HG03457 (cell line): Measurements from ENCODE around the gene KRT6C.

Experiments used
- ATAC-seq: cut with Tn5 transposase; IDR thresholded peaks from one replicate; pipeline ENCODE4 v1.9.1; 2021; ENCODE audit warnings: moderate number of reproducible peaks; ENCODE audit not compliant: unreplicated experiment

Gene KRT6C

DNA sequence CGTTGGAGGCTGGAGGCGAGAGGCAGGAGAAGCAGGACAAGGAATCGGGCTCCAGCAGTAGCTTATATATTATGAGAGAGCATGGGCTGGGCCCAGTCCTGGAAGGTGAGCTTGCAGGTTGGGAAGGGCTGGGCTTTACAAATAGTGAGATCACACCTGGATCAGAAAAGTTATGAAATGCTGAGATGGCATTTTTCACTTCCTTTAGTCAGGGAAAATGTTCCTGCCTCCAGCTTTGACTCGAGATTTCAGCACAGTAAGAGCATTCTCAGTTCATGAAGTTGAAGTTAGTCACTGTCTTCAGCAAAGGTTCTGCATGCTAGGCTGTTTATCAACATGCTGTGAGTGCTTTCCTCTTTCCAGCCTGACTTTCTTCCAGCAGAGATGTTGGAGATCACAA lies at the start of gene KRT6C:
Gene KRT6C (minus strand): TSS at position 38 of the 400 bp plus-strand sequence. CDS start 68 bp downstream, outside the sequence.
- no peak for ATAC-seq

DNA sequence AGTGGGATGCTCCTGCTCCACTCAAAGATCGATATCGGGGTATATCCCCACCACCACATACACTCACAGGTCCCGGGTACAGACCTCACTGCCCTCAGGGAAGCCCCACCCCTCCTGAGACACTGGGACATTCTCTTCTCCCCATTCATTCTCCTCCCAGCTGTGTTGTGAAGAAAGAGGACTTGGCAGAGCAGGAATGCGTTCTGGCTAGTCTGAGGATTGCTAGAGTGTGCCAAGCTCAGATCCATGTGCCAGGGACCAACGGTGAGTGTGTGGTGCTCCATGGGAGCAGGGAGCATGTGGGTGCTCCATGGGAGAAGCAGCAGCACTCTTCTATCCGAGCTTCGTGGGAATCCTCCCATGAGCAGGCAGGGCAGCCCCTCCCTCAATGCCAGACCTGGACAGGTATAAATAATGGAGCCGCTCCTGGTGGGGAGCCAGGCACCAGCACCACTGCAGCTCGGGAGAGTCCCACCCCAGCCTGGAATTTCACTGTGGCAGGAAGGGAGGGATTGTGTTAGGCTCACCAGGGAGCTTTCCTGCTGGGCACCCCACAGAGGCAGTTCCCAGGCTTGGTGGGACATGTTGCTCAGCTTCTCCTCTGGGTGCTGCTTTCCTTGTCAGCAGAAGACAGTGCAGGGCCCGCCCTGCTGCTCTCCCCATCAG lies 48.9 kb upstream of the KRT6C start:
- no peak for ATAC-seq

DNA sequence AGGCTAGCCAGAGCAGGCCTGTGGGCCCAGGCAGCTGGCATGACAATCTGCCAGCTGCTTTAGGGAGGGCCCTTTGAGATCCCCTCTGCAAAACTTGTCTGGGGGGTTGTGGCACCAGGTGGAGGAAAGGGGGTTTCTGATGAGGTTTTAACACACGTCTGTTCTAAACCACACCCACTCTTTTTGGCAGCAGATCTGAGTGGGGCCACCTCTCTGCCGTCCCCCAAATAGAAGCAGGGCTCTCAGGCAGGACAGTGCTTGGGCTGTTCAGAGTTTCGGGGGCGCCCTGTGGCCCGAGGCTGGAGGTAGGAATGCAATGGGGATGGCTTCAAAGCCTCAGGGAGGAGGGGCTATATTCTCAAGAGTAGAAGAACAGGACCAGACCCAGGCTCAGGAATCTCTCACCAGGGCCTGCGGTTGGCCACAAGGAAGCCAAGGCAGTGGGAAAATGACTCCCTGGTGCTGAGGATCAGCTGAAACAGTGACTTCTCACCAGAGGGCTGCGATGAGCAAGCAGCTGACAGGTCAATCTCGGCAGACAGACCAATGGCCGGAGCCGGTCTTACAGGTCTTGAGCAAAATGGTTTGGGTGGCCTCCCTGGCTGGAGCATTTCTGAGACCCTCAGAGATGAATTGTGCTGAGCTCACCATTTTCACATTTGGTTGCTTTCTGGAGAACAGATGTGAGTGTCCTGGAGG lies 48.1 kb upstream of the KRT6C start:
- no peak for ATAC-seq

DNA sequence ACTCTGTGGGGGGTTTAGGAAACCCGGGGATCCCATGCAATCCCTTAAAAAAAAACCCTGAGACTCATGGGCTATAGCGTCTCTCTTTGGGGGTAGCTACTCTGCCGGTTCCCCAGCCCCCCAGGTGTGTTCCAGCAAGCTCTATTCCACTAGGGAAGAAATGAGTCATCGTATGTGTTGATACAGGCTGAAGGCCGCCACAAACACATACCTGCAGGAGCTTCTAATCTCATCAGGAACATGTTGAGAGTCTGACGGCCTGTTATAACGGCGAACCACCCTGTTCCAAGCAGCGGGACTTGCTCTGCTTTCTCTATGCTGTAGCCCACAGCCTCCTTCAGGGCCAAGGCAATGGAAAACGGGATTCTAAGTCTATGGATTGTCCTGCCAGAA lies 47.6 kb upstream of the KRT6C start:
- ATAC-seq = no peak

DNA sequence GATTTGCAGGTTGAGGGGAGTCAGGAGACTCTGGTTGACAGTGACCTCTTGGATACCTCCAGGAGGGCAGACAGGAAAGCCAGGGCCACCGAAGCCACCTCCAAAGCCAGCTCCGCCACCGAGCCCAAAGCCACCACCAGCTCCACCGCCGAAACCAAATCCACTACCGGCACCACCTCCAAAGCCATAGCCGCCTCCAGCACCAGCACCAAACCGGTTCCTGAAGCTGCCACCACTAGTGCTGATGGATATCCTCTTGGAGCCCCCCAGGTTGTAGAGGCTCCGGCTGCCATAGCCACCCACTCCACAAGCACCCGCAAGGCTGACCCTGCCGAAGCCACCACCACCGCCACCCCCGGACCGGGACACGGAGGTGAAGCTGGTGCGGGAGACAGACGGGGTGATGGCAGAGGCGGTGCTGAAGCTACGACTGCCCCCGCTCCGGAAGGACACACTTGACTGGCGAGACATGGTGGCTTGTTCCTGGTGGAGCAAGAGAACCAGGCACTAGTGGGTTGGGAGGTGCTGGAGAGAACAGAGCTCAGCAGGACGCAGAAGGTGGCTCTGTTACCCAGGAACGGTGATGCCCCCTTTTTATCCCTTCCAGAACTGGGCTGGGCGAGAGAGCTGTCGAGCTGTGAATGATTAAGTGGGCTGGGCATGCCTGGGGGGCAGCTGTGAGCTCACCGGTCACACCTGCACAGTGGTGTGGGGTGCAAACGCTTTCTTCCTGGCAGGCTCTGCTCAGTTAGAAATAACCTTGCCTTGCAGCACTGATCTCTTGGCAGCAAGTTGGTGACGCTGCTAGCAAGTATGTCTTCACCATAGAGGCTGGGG lies 46.4 kb upstream of the KRT6C start, which contains the start of gene KRT5:
Gene KRT5 (minus strand): TSS at position 569 of the 837 bp plus-strand sequence. CDS start 98 bp downstream, at position 471.
- ATAC-seq = no peak

DNA sequence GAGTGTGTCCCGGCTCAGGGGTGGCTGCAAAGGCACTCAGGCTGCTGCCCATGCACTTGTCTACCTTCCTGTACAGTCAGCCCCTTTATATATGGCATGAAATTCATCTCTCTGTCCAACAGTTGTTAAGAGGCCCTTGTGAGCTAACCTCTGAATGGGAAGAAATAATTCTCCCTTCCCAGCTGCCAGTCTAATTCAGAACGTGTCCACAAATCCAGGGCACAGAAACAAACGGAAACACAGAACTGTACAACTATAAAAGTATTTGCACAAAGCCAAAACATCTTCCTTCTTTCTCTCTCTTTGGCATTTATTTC lies 45.7 kb upstream of the KRT6C start:
- no peak for ATAC-seq

DNA sequence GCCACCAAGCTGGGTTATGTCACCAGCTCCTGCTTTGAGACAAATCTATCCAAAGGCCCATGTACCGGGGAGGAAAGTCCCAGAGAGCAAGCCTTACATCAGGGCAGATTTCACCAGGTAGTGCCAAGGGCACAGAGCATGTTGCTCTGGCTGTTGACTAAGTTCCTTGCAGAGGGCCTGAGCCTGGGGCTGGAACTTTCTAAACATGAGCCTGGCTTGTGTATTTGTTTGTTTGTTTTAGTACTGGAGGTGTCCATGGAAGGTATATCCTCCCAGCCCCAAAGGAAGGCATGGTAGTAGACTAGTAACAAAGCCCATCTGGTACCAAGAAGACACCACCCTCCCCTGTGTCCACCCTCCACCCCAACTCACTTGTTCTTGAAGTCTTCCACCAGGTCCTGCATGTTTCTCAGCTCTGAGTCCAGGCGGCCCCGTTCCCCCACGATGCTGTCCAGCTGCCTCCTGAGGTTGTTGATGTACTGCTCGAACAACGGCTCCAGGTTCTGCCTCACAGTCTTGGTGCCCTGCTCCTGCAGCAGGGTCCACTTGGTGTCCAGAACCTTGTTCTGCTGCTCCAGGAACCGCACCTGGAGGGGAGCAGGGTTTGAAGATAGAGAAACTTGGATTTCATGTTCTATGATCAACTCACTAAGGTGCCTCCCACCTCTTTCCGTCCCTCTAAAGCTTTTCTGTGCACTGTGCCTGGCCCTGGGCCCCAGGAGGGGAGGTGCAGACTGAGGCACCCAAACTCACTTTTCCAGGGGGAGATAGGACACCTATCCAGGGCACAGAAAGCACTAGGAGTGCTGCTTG lies 45.2 kb upstream of the KRT6C start:
- ATAC-seq = no peak

DNA sequence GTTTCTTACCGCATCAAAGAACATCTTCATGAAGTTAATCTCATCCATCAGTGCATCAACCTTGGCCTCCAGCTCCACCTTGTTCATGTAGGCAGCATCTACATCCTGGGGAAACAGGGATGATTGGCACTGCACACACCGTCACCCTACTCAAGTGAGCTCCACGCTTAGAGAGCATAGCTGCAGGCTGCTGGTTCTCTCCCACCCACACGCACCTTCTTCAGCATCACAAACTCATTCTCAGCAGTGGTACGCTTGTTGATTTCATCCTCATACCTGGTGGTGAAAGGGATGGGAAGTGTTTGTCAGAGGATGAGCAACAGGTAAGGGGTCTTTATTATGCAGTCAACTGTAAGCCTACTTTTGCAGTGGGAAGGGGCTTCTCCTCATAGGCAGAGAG lies 44.3 kb upstream of the KRT6C start:
- no peak for ATAC-seq

DNA sequence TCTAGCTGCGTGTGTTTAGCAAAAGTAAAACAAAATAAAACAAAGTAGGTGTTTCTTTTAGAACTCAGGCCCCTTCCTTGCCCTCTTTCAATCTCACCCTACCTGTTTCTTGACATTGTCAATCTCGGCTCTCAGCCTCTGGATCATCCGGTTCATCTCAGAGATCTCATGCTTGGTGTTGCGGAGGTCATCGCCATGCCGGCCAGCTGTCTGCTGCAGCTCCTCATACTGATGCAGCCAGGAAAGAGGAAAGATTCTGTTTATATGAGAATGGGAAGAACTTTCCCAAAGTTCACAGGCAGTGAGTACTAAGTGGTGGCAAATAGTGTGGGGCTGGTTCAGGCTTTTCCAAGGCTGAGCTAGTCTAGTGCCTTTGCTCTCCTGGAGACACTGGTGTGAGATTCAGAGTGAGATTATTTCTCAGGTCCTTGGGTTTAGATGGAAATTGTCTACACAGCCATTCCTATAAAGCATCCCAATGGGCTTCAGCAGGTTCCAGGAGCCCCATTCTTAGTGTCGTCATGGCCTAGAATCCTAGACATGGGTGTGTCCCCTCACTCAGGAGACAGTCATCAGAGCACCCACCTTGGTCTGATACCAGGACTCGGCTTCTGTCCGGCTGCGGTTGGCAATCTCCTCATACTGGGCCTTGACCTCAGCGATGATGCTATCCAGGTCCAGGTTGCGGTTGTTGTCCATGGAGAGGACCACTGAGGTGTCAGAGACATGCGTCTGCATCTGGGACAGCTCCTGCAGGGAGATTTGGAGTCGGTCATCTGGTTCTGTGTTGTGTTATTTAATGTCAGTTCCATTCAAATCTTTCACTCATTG lies 43.6 kb upstream of the KRT6C start:
- no peak for ATAC-seq

DNA sequence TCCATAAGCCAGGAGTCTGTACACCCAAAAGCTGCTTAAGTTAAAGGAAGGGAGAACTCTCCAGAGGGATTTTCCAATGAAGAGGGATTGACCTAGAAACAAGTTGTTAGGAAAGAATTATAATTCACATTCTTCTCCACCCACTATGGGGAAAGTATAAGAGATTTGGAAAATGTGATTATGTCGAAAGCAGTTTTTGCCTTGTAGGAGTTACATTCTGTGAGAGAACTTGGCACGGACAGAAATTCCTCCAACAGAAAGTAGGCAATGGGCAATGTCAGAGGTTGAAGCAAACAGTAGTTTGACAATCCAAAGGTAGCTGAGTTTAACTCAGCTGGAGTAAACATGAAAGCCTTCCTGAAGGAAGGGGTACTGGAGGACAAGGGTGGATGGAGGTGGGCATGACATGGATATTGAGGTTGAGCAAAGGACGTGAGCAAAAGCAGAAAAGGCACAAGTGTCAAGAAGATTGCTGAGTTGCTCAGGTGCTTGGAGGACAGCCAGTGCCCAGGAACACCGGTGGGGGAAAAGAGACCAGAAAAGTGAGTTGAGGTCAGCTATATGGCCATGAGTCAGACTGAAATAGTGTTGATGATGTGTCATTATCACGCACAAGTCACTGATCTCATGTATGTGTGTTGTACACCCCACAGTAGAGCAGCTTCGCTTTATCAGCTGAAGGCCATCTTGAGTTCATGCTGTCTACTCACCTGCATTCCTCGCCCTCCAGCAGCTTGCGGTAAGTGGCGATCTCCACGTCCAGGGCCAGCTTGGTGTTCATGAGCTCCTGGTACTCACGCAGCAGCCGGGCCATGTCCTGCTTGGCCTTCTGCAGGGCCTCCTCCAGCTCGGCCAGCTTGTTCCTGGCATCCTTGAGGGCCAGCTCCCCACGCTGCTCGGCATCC lies 42.6 kb upstream of the KRT6C start:
- ATAC-seq = no peak

DNA sequence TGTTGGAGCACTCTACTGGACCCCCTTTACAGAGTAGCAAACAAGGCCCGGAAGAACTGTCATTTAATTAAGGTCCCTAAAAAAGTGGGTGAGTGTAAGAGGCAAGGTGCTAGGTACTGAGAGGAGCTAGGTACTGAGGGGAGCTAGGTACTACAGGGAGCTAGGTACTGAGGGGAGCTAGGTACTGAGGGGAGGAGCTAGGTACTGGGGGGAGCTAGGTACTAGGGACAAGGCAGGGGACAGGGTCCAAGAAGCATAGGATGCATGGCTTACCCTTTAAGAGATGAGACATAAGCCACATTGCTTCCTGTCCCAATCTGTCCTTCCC lies 41.7 kb upstream of the KRT6C start:
- ATAC-seq = no peak

DNA sequence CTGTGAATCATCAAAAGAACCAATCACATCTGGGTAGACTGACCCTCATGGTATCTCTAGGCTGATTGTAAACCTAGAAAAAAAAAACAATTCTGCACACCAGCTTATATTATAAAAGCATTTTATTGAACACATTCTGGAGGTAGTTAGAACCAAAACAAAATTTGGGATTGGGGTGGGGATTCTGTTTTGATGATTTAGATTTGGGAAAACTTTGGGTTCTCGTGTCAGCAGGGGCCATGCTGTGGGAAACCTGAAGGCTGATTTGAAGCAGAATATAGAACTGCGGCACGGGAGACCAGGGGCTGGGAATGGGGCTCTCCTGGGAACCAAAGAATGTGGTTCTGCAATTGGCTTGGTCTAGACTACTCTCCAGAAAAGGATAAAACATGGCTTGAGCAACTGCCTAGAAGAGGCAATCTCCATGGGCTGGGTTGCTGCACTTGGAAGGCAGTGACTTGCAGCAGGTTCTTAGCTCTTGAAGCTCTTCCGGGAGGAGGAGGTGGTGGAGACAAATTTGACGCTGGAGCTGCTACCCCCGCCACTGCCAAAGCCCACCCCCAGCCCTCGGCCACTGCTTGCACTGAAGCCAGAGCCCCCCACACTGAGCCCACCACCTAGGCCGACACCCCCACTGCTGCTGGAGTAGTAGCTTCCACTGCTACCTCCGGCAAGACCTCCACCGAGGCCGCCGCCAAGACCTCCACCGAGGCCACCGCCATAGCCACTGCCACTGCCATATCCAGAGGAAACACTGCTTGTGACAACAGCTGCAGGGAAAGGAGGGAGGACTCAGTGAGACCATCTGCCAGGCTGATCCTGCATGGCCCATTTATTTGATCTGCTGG lies 41.1 kb upstream of the KRT6C start:
- no peak for ATAC-seq

DNA sequence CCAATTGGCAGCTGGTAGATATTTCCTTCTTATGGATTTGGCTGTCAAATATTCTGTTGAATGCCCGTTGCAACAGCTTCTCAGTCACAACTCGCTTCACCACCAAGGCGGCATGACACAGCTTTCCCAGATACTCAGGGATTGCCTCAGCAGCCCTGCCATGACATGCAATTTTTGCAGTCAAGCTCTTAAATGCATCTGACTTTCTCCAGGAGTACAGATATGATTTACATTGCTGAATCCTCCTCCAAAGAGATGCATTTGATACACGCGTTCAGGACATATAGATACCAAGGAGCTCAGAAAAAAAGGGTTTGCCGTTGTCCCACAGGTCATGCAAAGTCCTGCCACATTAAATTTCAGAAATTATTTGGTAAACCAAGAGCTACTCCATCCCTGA lies 40.1 kb upstream of the KRT6C start:
- ATAC-seq = no peak

DNA sequence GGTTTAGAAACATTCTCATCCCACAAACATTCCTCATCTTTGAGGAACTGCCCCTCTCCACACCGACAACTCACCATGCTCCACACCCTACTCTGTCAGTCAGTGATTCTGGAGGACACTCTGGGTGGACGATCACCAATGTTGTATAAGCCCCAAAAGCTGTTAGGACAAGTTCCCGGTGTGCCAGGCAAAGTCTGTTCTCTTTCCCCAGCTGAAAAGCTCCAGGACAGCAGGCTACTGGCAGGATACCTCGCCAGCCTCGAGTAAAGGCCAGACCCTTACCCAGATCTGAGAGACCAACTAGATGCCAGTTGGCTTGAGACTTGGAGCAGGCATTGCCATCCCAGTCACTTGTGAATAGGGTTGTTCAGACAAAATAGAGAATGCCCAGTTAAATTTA lies 34.6 kb upstream of the KRT6C start:
- no peak for ATAC-seq

DNA sequence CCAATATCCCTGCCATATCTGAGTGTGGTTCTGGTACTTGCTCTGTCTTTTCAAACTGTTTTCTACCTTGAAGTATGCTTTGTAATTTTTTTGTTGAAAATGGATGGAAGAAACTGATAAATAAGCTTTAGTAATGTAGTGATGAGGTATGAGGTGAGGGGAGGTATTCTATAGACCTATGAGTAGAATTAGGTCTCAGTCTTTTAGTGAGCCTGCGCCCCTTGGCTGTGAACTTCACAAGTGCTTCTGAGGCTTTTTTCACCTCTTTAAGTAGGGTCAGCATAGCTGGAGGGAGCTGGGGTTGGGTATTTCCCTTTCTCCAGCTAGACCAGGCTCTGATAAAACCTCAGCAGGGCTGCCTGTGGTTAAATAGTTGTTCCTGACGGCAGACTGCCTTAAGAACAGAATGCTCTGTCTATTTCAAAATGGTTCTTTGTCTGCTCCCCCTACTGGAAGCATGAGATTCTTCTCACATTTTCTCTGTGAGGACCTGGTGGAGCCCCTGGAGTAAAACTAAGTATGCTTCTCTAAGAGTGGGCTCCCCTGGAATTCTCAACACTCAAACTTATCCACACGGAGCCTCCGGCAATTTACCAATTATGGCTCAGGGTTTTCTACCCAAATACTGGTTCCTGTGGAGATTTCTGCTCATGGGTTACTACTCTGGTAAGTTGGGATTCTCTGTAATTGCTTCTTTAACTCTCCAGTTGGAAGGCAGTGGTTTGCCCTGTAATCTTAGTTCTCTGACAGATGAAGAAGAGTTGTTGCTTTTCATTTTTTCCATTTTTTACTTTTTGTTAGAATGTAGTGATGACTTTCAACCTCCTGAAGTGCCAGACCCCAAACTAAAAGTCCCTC lies 33.5 kb upstream of the KRT6C start:
- ATAC-seq = no peak

DNA sequence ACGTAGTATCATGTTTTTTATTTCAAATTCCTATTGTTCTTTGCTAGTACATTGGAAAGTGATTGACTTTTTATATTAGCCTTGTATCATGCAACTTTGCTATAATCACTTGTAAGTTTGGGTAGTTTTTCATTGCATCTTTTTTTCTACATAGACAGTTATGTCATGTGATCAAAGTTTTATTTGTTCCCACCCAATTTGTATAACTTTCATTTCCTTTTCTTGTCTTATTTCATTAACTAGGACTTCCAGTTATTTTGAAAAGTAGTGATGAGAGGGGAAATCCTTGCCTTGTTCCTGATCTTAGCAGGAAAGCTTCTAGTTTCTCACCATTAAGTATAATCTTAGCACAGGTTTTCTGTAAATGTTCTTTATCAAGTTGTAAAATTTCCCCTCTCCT lies 29.3 kb upstream of the KRT6C start:
- ATAC-seq = no peak

DNA sequence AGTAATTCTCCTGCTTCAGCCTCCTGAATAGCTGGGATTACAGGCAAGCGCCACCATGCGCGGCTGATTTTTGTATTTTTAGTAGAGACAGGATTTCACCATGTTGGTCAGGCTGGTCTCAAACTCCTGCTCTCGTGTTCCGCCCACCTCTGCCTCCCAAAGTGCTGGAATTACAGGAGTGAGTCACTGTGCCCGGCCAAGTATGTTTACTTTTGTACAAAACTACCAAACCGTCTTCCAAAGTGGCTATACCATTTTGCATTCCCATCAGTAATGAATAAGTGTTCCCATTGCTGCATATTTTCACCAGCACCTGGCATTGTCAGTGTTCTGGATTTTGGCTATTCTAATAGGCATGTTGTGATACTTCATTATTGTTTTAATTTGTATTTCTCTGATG lies 27.9 kb upstream of the KRT6C start:
- ATAC-seq = no peak
